Upper lobe of left lung (tissue), 6 donors: Measurements from ENCODE around the gene ANKLE1. TPM values are rescaled to one million over a fixed set of nuclear protein-coding genes. Genes with fewer than 3 reads are reported as not detected.
A peak's percentile ranks its signal among the peaks of the same experiment; 100 is the strongest.

Source experiments
- ATAC-seq, 2 donors: fragments of 200-7000 bp; cut with Tn5 transposase; one replicate each; pipeline ENCODE4 v1.9.1; 2022; ENCODE audit warnings: mild to moderate bottlenecking in 2 of 2, moderate library complexity in 2 of 2; ENCODE audit not compliant: low FRiP score in 2 of 2
- DNase-seq, 2 donors: peaks; one replicate each; pipeline ENCODE4 v3.0.0-alpha.2; 2019 to 2020
- H3K27ac ChIP-seq, 4 donors: fragments of 200-600 bp; sonication (generic); one replicate each; pipeline ENCODE4 v1.5.1; 2016 to 2019
- H3K27me3 ChIP-seq, 4 donors: fragments of 200-600 bp; sonication (generic); one replicate each; pipeline ENCODE4 v1.5.1; 2017 to 2019
- H3K36me3 ChIP-seq, 4 donors: fragments of 200-600 bp; sonication (generic); one replicate each; pipeline ENCODE4 v1.5.1; 2016 to 2019
- H3K4me1 ChIP-seq, 4 donors: fragments of 200-600 bp; sonication (generic); one replicate each; pipeline ENCODE4 v1.5.1; 2018 to 2019
- H3K4me3 ChIP-seq, 4 donors: fragments of 200-600 bp; sonication (generic); one replicate each; pipeline ENCODE4 v1.5.1; 2017 to 2019; ENCODE audit warnings: mild to moderate bottlenecking in 2 of 4, moderate library complexity in 1 of 4
- H3K9me3 ChIP-seq, 4 donors: fragments of 200-600 bp; sonication (generic); one replicate each; pipeline ENCODE4 v1.5.1; 2018 to 2019
- EP300 ChIP-seq, 4 donors: sonication (generic); formaldehyde crosslinking; IDR thresholded peaks; one replicate each; pipeline ENCODE4 v1.5.1; 2017; ENCODE audit warnings: antibody characterized with exemption in 4 of 4, control low read depth in 2 of 4
- POLR2A ChIP-seq, 4 donors: fragments of 450-650 bp; IDR thresholded peaks; one replicate each; pipeline ENCODE4 v1.5.1; 2016 to 2017; ENCODE audit warnings: antibody characterized with exemption in 4 of 4, mild to moderate bottlenecking in 2 of 4
- POLR2AphosphoS5 ChIP-seq, 2 donors: sonication (generic); formaldehyde crosslinking; IDR thresholded peaks; one replicate each; pipeline ENCODE4 v1.5.1; 2017; ENCODE audit warnings: antibody characterized with exemption in 2 of 2
- WGBS, 2 donors: methylation state at CpG; one replicate each; pipeline ENCODE4 v1.1.5; 2017 to 2018; 5-methylcytosine and 5-hydroxymethylcytosine counted together
- total RNA-seq, 6 donors: library from RNA; depleted of rRNA in 4 of 6; stranded (reverse); fragments of >200 nt in 4 of 6; gene quantifications; one replicate each; pipeline versions ENCODE4 v1.1.0 to v1.2.1, GENCODE V29; 2016 to 2021
- TF ChIP-seq, protein P1 (sequence below), 6 experiments: fragments of 450-650 bp in 4 of 6; fragments of 200-600 bp in 2 of 6; sonication (generic) in 2 of 6; IDR thresholded peaks; one replicate each; pipeline ENCODE4 v1.5.1; 2016 to 2019; ENCODE audit warnings: antibody characterized with exemption in 6 of 6
- donor health status: DM: no; HTN: no; CAD: no; lungs with moderate emphysema.
- donor health status: DM: no; HTN: yes; CAD: no; lungs with severe emphysema.

The ANKLE1 gene
- total RNA-seq, 6 donors from 2014 or later, result 0.57 to 13.6 (median 1.4) TPM

DNA sequence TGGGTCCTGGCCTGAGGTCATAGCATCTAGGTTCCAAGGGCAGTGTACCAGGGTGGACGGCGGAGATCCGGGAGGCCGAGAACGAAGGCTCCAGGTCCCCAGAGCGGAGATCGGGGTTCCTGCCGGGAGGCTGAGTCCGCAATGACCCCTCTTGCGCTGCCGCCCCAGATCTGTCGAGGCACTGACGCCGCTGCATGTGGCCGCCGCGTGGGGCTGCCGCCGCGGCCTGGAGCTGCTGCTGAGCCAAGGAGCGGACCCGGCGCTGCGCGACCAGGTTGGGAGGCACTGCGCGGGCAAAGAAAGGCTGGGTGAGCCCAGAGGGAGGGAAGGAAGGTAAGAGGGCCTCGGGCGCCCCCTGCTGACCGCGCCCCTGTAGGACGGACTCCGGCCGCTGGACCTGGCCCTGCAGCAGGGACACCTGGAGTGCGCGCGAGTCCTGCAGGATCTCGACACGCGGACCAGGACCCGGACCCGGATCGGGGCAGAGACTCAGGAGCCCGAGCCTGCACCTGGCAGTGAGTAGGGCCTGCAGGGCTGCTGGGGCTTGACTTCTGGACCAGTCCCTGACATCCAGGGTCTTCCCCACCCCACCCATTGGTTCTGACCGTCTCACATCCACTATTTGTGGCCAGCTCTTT is 906 bp downstream of the ANKLE1 start:
- Histone ChIP-seq H3K36me3 (peaks cover 0 to 15% (median 8%) of the 10 kb centered on the region in 4 donors), H3K4me1 (peaks cover 15 to 19% (median 17%) of the 10 kb centered on the region in 4 donors), H3K27me3 (peaks cover 0 to 17% (median 5%) of the 10 kb centered on the region in 4 donors), H3K9me3 (no peaks in the 10 kb centered on the region), H3K4me3 (peak overlapping the region in 3 of 4 donors; percentile 32 to 54 (median 50)), H3K27ac (no peak overlapping the region)
- TF ChIP-seq POLR2A (IDR thresholded peaks at IDR 0.05), result no peak
- TF ChIP-seq, protein P1, sequence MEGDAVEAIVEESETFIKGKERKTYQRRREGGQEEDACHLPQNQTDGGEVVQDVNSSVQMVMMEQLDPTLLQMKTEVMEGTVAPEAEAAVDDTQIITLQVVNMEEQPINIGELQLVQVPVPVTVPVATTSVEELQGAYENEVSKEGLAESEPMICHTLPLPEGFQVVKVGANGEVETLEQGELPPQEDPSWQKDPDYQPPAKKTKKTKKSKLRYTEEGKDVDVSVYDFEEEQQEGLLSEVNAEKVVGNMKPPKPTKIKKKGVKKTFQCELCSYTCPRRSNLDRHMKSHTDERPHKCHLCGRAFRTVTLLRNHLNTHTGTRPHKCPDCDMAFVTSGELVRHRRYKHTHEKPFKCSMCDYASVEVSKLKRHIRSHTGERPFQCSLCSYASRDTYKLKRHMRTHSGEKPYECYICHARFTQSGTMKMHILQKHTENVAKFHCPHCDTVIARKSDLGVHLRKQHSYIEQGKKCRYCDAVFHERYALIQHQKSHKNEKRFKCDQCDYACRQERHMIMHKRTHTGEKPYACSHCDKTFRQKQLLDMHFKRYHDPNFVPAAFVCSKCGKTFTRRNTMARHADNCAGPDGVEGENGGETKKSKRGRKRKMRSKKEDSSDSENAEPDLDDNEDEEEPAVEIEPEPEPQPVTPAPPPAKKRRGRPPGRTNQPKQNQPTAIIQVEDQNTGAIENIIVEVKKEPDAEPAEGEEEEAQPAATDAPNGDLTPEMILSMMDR (IDR thresholded peaks at IDR 0.05), result peak; percentile 92 to 98 (median 97)
- WGBS, 2 donors, result 13 to 24% methylated on average over 4 to 8 of the region's 45 CpGs
- ATAC-seq (peak; percentile 93 to 95), DNase-seq (peak; percentile 91 to 97)

DNA sequence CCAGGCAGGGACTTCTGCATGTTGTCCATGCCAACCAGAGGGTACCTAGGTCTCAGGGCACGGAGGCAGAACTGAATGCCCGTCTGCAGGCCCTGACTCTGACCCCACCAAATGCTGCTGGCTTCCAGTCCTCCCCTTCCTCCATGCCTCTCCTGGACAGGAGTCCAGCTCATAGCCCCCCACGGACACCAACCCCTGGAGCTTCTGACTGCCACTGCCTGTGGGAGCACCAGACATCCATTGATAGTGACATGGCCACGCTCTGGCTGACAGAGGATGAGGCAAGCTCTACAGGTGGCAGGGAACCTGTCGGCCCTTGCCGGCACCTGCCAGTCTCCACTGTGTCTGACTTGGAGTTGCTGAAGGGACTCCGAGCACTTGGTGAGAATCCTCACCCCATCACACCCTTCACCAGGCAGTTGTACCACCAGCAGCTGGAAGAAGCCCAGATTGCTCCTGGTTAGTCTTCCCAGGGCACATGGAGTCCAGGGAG is 1.8 kb downstream of the ANKLE1 start:
- Histone ChIP-seq H3K4me1 (peaks cover 15 to 19% (median 17%) of the 10 kb centered on the region in 4 donors), H3K9me3 (no peaks in the 10 kb centered on the region), H3K27me3 (peaks cover 0 to 17% (median 5%) of the 10 kb centered on the region in 4 donors), H3K4me3 (no peak overlapping the region), H3K36me3 (peaks cover 0 to 7% (median 3%) of the 10 kb centered on the region in 4 donors), H3K27ac (no peak overlapping the region)
- no peak for ATAC-seq
- 89 to 100% methylated on average over 3 to 6 of the region's 7 CpGs for WGBS, 2 donors
- DNase-seq, result no peak
- TF ChIP-seq POLR2A (IDR thresholded peaks at IDR 0.05) (no peak), POLR2AphosphoS5 (IDR thresholded peaks at IDR 0.05) (no peak), EP300 (IDR thresholded peaks at IDR 0.05) (no peak)
- TF ChIP-seq, protein P1 (IDR thresholded peaks at IDR 0.05), result no peak

DNA sequence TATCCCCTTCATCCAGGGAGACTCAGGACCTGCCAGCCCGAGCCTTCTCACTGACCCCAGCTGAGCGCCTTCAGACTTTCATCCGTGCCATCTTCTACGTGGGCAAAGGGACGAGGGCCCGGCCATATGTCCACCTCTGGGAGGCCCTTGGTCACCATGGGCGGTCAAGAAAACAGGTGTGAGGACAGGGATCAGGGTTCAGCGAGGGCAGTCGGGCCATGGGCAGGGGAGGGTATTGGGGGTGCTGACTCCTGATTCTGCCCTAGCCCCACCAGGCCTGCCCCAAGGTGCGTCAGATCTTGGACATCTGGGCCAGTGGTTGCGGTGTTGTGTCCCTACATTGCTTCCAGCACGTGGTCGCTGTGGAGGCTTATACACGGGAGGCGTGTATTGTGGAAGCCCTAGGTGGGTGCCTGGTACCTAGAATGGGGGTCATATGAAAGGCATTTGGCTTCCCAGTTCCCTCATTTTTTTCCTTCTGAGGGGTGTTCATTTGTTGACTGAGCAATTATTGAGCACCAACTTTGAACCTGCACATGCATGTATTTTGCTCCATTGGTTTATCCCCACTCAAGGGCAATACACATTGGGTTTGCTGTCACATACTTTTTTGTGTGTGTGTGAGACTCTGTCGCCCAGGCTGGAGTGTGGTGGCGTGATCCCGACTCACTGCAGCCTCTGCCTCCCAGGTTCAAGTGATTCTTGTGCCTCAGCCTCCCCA is 3.9 kb downstream of the ANKLE1 start:
- no peak overlapping the region for H3K27ac ChIP-seq
- no peak for DNase-seq
- H3K4me3 ChIP-seq, result no peak overlapping the region
- H3K27me3 ChIP-seq, result peaks cover 0 to 17% (median 5%) of the 10 kb centered on the region in 4 donors
- no peak for ATAC-seq
- TF ChIP-seq POLR2A (IDR thresholded peaks at IDR 0.05), result no peak
- TF ChIP-seq, protein P1 (IDR thresholded peaks at IDR 0.05), result no peak
- no peak for TF ChIP-seq EP300 (IDR thresholded peaks at IDR 0.05)
- TF ChIP-seq POLR2AphosphoS5 (IDR thresholded peaks at IDR 0.05), result no peak
- H3K36me3 ChIP-seq, result no peaks in the 10 kb centered on the region
- WGBS, 2 donors, result 86 to 92% methylated on average over 18 of the region's 18 CpGs
- H3K4me1 ChIP-seq, result peaks cover 17 to 26% (median 18%) of the 10 kb centered on the region in 4 donors
- no peaks in the 10 kb centered on the region for H3K9me3 ChIP-seq

DNA sequence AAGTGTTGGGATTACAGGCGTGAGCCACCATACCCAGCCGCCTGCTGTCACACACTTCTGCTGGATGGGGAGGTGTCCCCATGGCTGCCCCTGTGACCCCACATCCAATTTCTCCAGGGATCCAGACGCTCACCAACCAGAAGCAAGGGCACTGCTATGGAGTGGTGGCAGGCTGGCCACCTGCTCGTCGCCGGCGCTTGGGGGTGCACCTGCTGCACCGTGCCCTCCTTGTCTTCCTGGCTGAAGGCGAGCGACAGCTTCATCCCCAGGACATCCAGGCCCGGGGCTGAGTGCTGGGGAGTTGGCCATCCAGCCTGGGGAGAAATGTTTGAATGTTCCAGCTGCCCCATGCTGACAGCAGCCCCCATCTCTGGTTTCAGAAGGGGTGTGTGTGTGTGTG is 4.6 kb downstream of the ANKLE1 start:
- TF ChIP-seq POLR2A (IDR thresholded peaks at IDR 0.05), result no peak
- no peak for TF ChIP-seq EP300 (IDR thresholded peaks at IDR 0.05)
- TF ChIP-seq POLR2AphosphoS5 (IDR thresholded peaks at IDR 0.05), result no peak
- TF ChIP-seq, protein P1 (IDR thresholded peaks at IDR 0.05), result no peak
- peaks cover 0 to 13% (median 5%) of the 10 kb centered on the region in 4 donors for H3K27me3 ChIP-seq
- H3K9me3 ChIP-seq, result no peaks in the 10 kb centered on the region
- DNase-seq (peak in 1 of 2 donors; percentile 54), ATAC-seq (no peak)
- WGBS, 2 donors, result 95 to 98% methylated on average over 11 of the region's 11 CpGs
- H3K4me3 ChIP-seq, result no peak overlapping the region
- H3K4me1 ChIP-seq, result peaks cover 16 to 23% (median 17%) of the 10 kb centered on the region in 4 donors
- H3K27ac ChIP-seq, result no peak overlapping the region
- H3K36me3 ChIP-seq, result no peaks in the 10 kb centered on the region
